Measurements from ENCODE around the gene PPM1F.
"Not testable (repeated sequence)": the region's sequence is repeated elsewhere in the genome, so short reads cannot be mapped to it uniquely, and the experiment has no call there.

The PPM1F gene

GRCh38 chr22:21945453-21946261, 7.0 kb downstream of the PPM1F start:
- no peak overlapping the region for H3K4me3 ChIP-seq (ENCODE audit: low read length)
- no peak for DNase-seq (ENCODE audit: low read depth, low spot score)

DNA sequence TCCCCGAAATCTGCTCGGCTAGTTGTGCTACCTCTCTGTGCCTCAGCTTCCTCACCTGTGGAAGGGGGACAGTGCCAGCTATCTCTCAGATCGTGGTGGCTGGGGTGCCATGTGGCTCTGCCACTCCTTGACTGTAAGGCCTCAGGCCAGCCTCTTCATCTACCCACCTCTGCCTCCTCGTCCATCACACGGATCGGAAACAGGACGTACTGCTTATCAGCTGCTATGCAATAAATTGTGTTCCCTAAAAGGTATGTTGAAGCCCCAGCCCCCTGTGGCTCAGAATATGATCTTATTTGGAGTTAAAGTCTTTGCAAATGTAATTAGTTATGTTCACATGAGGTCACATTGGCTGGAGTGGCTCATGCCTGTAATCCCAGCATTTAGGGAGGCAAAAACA, 7.8 kb downstream of the PPM1F start:
- DNase-seq (ENCODE audit: low read depth, low spot score) = no peak
- no peak overlapping the region for H3K4me3 ChIP-seq (ENCODE audit: low read length)

- no peak for DNase-seq (ENCODE audit: low read depth, low spot score)
- no peak overlapping the region for H3K4me3 ChIP-seq (ENCODE audit: low read length)
Measured at GRCh38 chr22:21943571-21944448, 8.8 kb downstream of the PPM1F start.

DNA sequence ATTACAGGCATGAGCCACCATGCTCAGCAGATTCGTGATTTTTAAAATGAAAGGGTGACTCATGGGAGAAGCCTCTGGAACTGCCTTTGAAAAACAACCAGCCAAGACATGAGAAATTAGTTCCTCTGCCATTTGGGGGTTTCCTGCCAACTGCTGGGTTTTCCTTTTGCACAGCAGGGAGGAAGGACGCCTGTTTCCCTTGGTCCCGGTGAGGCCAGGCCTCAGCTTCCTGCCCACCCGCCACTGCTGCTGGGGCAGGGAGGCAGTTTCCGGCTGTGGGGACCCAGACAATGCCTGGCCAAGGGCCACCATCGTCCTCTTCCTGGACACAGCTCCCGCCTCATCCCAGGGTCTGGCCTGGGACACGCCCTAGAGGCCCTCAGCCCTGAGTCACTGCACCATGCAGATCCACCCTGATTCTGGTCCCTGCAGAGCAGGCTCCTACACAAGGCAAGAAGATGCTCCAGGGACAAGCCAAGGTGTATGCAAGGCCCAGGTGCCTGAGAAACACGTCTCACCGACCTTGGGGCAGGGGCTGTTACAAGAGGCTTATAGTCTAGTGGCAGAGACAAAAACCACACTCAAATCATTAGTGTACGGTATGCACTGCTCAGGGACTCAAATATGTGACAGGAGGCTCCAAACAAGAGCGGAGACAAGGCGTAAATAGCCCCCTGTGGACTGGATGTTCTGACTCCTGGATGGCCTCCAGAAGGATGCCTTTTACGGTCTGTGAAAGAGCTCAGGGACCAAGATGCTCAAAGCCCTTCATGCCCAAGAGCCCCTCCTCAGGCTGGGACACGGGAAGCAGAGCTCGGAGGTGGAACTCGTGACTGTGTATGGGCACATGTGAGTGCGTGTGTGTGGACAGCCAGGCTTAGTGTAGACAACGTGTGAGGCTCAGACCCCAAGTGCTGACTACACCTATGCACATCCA, 10.0 kb downstream of the PPM1F start:
- DNase-seq (ENCODE audit: low read depth, low spot score) = peak; percentile 43

GRCh38 chr22:21941921-21942320, 10.7 kb downstream of the PPM1F start:
- no peak for DNase-seq (ENCODE audit: low read depth, low spot score)
- no peak overlapping the region for H3K4me3 ChIP-seq (ENCODE audit: low read length)

More for the DNA sequence above, 10.0 kb downstream of the PPM1F start:
- no peak overlapping the region for H3K4me3 ChIP-seq (ENCODE audit: low read length)

GRCh38 chr22:21940521-21940920, 12.1 kb downstream of the PPM1F start:
- H3K4me3 ChIP-seq (ENCODE audit: low read length) = no peak overlapping the region
- no peak for DNase-seq (ENCODE audit: low read depth, low spot score)

DNA sequence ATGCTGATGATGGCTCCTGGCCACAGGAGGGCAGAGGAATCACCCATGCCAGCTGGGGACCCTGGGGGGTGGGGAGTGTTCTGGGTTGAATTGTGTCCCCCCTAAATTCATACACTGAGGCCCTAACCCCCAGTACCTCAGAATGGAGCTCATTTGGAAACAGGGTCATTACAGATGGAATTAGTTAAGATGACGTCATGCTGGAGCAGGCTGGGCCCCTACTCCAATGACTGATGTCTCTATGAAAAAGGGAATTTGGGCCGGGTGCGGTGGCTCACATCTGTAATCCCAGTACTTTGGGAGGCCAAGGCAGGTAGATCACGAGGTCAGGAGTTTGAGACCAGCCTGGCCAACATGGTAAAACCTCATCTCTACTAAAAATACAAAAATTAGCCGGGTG, 12.7 kb downstream of the PPM1F start:
- not testable (repeated sequence) for H3K4me3 ChIP-seq (ENCODE audit: low read length); DNase-seq (ENCODE audit: low read depth, low spot score)

DNA sequence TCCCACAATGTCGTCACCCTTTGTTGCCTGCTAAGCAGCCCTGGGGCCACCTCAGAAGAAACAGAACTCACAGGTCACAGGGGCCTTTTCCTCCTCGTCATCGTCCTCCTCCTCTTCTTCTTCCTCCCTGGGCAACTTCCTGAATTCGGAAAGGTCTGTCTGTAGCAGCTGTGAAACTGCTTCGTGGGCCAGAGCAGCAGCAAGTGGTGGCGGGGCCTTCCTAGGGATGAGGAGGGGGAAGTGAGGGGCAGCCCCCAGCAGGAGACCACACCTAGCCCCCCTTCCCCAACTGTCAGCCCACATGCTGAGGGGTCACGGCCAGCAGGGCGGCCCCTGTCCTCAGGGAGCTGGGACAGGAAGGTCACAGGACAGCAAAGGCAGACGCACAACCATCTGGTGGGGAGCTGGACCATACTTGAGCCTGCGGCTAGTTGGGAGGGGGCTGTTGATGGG, 13.2 kb downstream of the PPM1F start:
- DNase-seq (ENCODE audit: low read depth, low spot score) = no peak
- H3K4me3 ChIP-seq (ENCODE audit: low read length) = no peak overlapping the region

DNA sequence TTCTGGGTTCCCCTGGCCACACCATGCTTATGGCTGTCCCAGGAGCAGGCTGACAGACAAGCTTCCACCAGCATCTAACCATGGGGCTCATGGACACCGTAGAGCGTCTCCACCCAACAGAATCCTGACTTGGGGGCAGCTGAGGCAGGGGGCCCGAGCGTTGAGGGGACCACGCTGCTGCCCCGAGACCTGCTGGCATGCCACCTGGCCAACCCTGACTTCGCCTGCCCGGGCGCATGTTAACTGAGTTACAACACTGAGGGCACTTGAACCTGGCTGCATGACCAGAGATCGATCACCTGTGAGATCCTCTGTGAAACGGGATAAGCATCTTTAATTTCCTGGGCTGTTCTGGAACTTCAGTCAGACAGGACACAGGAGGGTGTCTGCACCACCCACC, 13.7 kb downstream of the PPM1F start:
- no peak for DNase-seq (ENCODE audit: low read depth, low spot score)
- no peak overlapping the region for H3K4me3 ChIP-seq (ENCODE audit: low read length)

GRCh38 chr22:21938071-21938822, 14.4 kb downstream of the PPM1F start:
- DNase-seq (ENCODE audit: low read depth, low spot score) = peak; percentile 70
- H3K4me3 ChIP-seq (ENCODE audit: low read length) = peak overlapping the region; percentile 15; the same call in 1 of the 2 replicates

- H3K4me3 ChIP-seq (ENCODE audit: low read length) = no peak overlapping the region
- no peak for DNase-seq (ENCODE audit: low read depth, low spot score)
Measured at GRCh38 chr22:21937821-21938070, 14.9 kb downstream of the PPM1F start.

- no peak overlapping the region for H3K4me3 ChIP-seq (ENCODE audit: low read length)
Measured at GRCh38 chr22:21937041-21937820, 15.4 kb downstream of the PPM1F start.

DNA sequence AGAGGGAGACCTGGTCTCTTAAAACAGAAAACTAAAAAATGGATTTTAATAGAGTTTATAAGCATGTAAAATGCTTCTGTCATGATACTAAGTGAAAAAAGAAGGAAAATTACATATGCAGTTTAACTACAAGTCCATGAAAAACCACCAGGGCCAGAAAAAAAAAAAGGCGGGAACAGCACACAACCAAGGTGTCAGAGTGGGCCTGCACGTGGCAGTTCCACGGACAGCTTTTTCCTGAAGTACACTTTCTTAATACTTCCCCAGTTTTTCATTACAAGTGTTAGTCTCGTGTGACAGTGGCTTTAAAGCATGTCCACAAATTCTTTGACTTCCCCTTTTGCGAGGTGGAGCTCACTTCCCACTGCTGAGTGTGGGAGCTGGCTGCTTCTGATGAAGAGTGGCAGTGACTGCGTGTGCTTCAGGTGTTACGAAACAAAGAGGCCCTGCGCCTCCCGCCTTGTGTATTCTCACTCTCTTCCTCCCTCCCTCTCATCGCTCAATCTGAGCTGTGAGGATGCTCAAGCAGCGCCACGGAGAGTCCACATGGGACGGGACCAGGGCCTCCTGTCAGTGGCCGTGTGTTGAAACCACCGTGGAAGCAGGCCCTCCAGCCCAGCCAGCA, 16.4 kb downstream of the PPM1F start:
- DNase-seq (ENCODE audit: low read depth, low spot score) = no peak

More at GRCh38 chr22:21937041-21937820, 15.4 kb downstream of the PPM1F start:
- DNase-seq (ENCODE audit: low read depth, low spot score) = no peak

DNA sequence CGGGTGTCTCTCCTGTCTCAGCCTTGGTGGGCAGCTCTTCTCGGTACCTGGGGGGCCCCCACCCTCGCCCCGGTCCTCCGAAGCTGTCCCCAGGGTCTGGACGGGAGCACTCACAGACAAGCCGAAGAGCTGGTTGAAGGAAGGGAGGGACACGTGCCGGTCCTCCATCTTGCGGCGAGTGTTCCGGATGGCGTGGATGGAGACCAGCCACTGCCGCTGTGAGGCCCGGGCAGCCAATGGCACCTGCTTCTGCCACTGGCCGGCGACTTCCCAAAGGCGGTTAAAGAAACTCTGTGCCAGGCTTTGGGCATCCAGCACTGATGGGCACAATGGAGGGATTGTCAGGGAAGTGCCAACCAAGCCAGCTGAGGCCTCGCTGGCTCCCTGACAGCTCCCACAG, 18.7 kb downstream of the PPM1F start:
- H3K4me3 ChIP-seq (ENCODE audit: low read length) = no peak overlapping the region
- DNase-seq (ENCODE audit: low read depth, low spot score) = no peak

More for the DNA sequence above, 16.4 kb downstream of the PPM1F start:
- no peak overlapping the region for H3K4me3 ChIP-seq (ENCODE audit: low read length)

GRCh38 chr22:21933413-21933812, 19.2 kb downstream of the PPM1F start:
- DNase-seq (ENCODE audit: low read depth, low spot score) = no peak
- no peak overlapping the region for H3K4me3 ChIP-seq (ENCODE audit: low read length)

- H3K4me3 ChIP-seq (ENCODE audit: low read length) = no peak overlapping the region
- DNase-seq (ENCODE audit: low read depth, low spot score) = no peak
Measured at GRCh38 chr22:21932347-21932746, 20.3 kb downstream of the PPM1F start.

- DNase-seq (ENCODE audit: low read depth, low spot score) = no peak
- no peak overlapping the region for H3K4me3 ChIP-seq (ENCODE audit: low read length)
Measured at GRCh38 chr22:21931056-21931455, 21.6 kb downstream of the PPM1F start.
